Peyer's patch (tissue), 4 donors: ENCODE data around the gene MED17. TPM values are rescaled to one million over a fixed set of nuclear protein-coding genes. Genes with fewer than 3 reads are reported as not detected.

Experiments
- DNase-seq, 3 donors: peaks; one replicate each; pipeline ENCODE4 v3.0.0-alpha.2; 2017 to 2019
- H3K27ac ChIP-seq, 4 donors: fragments of 200-600 bp; sonication (generic); one replicate each; pipeline ENCODE4 v1.5.1; 2016 to 2019
- H3K27me3 ChIP-seq, 2 donors: fragments of 200-600 bp; sonication (generic); one replicate each; pipeline ENCODE4 v1.5.1; 2019
- H3K36me3 ChIP-seq, 3 donors: fragments of 200-600 bp; sonication (generic); one replicate each; pipeline ENCODE4 v1.5.1; 2016 to 2019
- H3K4me1 ChIP-seq, 4 donors: fragments of 200-600 bp; sonication (generic); one replicate each; pipeline ENCODE4 v1.5.1; 2016 to 2019
- H3K4me3 ChIP-seq, 4 donors: fragments of 200-600 bp; sonication (generic); 1 replicate in 3 of 4; 2 replicates in 1 of 4; pipeline ENCODE4 v1.5.1; 2016 to 2019; ENCODE audit warnings: mild to moderate bottlenecking in 1 of 4
- H3K9me3 ChIP-seq, 4 donors: fragments of 200-600 bp; sonication (generic); one replicate each; pipeline ENCODE4 v1.5.1; 2016 to 2019; ENCODE audit warnings: mild to moderate bottlenecking in 1 of 4
- POLR2A ChIP-seq, 2 donors: fragments of 450-650 bp; IDR thresholded peaks; one replicate each; pipeline ENCODE4 v1.5.1; 2017; ENCODE audit warnings: antibody characterized with exemption in 2 of 2, mild to moderate bottlenecking in 2 of 2, moderate library complexity in 2 of 2
- small RNA-seq, 2 donors: library from RNA; depleted of rRNA; stranded (forward); fragments of <200 nt; gene quantifications; one replicate each; pipeline ENCODE3, GENCODE V24; 2016
- total RNA-seq, 4 donors: library from RNA; depleted of rRNA; stranded (reverse); fragments of >200 nt; gene quantifications; one replicate each; pipeline ENCODE4 v1.1.0, GENCODE V29; 2016
- TF ChIP-seq, protein P1 (sequence below), 6 experiments: fragments of 450-650 bp in 4 of 6; fragments of 200-600 bp in 2 of 6; sonication (generic) in 1 of 6; IDR thresholded peaks; one replicate each; pipeline ENCODE4 v1.5.1; 2017 to 2019; ENCODE audit warnings: antibody characterized with exemption in 6 of 6, mild to moderate bottlenecking in 3 of 6, moderate library complexity in 1 of 6

The MED17 gene
- total RNA-seq, 4 donors from 2014 or later: 22.3 to 33.8 (median 27.3) TPM

DNA sequence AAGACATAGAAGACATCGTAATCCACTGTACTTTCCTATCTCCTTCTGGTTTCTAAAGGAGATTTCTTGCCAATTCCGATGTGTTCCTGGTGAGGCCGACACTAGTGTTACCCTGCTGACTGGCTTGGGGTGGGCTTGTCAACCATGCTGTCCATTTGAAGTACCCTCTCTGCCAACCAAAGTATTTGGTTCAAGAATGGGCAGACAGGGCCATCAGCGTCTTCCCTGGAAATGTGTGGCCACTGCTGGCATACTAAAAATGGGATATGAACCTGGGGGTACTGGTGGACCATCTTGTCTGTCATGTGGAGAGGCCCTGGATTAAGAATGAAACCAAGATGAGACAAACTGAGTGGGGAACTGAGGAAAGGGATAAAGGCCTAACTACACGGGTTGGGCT lies 68.2 kb downstream of the MED17 start:
- Histone ChIP-seq H3K4me1 (peaks cover 0 to 14% (median 4%) of the 10 kb centered on the region in 4 donors), H3K4me3 (no peak overlapping the region), H3K27me3 (no peaks in the 10 kb centered on the region), H3K36me3 (no peaks in the 10 kb centered on the region), H3K9me3 (no peaks in the 10 kb centered on the region), H3K27ac (no peak overlapping the region)
- DNase-seq: no peak
- TF ChIP-seq, protein P1, sequence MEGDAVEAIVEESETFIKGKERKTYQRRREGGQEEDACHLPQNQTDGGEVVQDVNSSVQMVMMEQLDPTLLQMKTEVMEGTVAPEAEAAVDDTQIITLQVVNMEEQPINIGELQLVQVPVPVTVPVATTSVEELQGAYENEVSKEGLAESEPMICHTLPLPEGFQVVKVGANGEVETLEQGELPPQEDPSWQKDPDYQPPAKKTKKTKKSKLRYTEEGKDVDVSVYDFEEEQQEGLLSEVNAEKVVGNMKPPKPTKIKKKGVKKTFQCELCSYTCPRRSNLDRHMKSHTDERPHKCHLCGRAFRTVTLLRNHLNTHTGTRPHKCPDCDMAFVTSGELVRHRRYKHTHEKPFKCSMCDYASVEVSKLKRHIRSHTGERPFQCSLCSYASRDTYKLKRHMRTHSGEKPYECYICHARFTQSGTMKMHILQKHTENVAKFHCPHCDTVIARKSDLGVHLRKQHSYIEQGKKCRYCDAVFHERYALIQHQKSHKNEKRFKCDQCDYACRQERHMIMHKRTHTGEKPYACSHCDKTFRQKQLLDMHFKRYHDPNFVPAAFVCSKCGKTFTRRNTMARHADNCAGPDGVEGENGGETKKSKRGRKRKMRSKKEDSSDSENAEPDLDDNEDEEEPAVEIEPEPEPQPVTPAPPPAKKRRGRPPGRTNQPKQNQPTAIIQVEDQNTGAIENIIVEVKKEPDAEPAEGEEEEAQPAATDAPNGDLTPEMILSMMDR (IDR thresholded peaks at IDR 0.05): no peak
- TF ChIP-seq POLR2A (IDR thresholded peaks at IDR 0.05): no peak

DNA sequence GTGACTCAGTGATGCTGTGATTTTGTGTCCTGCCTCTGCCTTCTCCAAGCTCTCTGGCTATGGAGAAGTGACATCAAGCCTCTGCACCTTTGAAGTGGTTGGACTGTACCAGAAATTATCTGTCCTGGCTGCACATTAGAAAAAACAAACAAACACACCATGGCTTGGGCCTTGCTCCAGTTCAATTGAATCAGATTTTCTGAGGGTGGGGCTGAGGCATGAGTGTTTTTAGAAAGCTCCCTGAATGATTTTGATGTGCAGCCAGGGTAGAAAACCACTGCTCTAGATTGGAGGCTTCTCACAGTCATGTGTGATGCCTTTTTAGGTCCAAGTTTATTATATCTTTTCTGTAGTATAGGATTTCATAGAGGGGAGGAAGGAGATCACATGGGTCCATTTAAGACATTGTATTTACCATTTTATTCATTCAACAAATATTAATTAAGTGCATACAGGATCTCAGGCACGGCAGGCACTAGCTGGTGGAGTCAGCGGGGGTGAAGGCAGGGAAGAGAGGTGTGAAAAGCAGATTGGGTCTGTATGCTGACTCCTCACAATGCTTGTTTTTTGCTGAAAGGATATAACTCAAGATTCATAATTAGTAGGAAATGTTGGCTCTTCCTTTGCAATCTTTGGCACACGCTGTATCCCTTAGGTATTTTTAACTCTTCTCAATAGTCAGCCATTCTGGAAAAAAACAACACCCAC lies 73.5 kb downstream of the MED17 start:
- TF ChIP-seq POLR2A (IDR thresholded peaks at IDR 0.05): no peak
- TF ChIP-seq, protein P1 (IDR thresholded peaks at IDR 0.05): no peak
- Histone ChIP-seq H3K4me1 (no peaks in the 10 kb centered on the region), H3K4me3 (no peak overlapping the region), H3K9me3 (no peaks in the 10 kb centered on the region), H3K27ac (no peak overlapping the region), H3K27me3 (no peaks in the 10 kb centered on the region), H3K36me3 (no peaks in the 10 kb centered on the region)
- no peak for DNase-seq

DNA sequence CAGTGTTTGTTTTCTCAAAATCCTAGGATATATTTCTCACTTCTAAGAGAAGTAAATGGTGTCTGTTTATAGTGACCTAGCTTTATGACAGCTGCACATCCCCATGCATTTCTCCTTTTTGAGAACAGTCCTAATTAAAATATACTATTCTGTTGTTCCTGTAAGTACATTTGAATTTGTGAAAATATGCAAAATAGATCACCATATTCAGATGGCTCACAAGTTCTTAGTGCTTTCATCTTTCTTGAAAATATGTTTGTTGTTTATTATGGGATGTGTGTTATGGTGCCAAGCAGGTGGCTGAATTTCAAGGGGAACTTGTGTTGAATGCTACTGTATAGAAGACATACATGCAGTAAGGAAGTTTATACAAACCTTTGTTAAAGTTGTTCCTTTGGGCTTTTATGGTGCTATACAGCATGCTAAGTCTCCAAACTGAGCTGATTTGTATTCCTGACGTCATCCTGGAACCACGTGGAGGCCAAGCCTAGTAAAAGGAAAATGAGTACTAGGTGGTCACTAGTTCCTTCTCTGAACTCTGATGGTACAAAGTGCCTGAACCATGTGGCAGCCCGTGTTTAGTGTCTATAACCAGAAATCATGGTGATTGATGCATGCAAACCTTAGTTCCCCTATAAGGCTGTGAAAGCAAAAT lies 74.2 kb downstream of the MED17 start:
- TF ChIP-seq, protein P1 (IDR thresholded peaks at IDR 0.05): no peak
- TF ChIP-seq POLR2A (IDR thresholded peaks at IDR 0.05): no peak
- no peaks in the 10 kb centered on the region for H3K36me3 ChIP-seq
- no peaks in the 10 kb centered on the region for H3K9me3 ChIP-seq
- H3K4me3 ChIP-seq: no peak overlapping the region
- no peak for DNase-seq
- H3K27me3 ChIP-seq: no peaks in the 10 kb centered on the region
- no peak overlapping the region for H3K27ac ChIP-seq
- H3K4me1 ChIP-seq: no peaks in the 10 kb centered on the region

DNA sequence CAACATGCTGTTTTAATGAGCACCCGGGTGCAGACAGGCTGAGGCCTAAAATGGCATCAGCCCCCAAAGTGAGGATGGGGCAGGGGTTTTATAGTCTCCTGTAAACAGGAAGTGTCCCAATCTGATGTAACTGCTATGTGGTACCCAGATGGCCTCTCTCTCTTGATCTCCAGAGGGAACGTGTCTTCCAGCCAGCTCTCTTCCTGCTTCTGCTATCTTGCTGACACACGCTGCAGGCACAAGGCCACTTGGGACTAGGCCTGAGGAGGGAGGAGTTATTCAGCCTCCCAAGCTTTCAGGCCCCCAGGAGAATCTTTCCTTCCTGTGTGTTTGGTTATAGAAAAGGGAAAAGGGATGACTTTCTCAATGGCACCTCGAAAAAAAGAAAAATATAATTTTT lies 77.7 kb downstream of the MED17 start:
- no peak overlapping the region for H3K27ac ChIP-seq

More for the DNA sequence above, 77.7 kb downstream of the MED17 start:
- no peak for DNase-seq
- no peaks in the 10 kb centered on the region for H3K36me3 ChIP-seq
- no peaks in the 10 kb centered on the region for H3K9me3 ChIP-seq
- TF ChIP-seq, protein P1 (IDR thresholded peaks at IDR 0.05): no peak
- no peak for TF ChIP-seq POLR2A (IDR thresholded peaks at IDR 0.05)
- H3K4me1 ChIP-seq: no peaks in the 10 kb centered on the region
- no peaks in the 10 kb centered on the region for H3K27me3 ChIP-seq
- H3K4me3 ChIP-seq: no peak overlapping the region

Small RNA genes within 50 kb of the gene (small RNA-seq; reads per million reads assigned to genes)
- 0 reads per million in 2 donors for gene RF00019
- 0 reads per million in 2 donors for gene SNORA40

Other genes with a start within 250 kb of the MED17 start
- 10 to 100 TPM; 24.8 to 93.0 (median 40.2) TPM for gene SMCO4, start 240.9 kb upstream of the MED17 start, total RNA-seq
- 10 to 100 TPM; 14.2 to 50.3 (median 17.8) TPM for gene CEP295, start 122.6 kb upstream of the MED17 start, total RNA-seq
- 100 to 1,000 TPM in 3 of 4 donors, 10 to 100 TPM in 1; 72.7 to 183 (median 108) TPM for gene TAF1D, start 42.8 kb upstream of the MED17 start, total RNA-seq
- gene C11orf54, start 42.6 kb upstream of the MED17 start, total RNA-seq: 100 to 1,000 TPM in 1 of 4 donors, 10 to 100 TPM in 3; 33.8 to 130 (median 69.0) TPM
- 1 to 10 TPM; 1.1 to 2.2 (median 1.5) TPM for gene VSTM5, start 66.3 kb downstream of the MED17 start, total RNA-seq
- gene HEPHL1, start 237.1 kb downstream of the MED17 start, total RNA-seq: not detected